Activated naive CD8-positive, alpha-beta T cell treated with anti-CD3 and anti-CD28 coated beads, Interleukin-2, amount 50 U/mL, for 24 hours (primary cell): Measurements from ENCODE around the gene EHD4.

Experiments
- ATAC-seq: fragments of 150-1000 bp; cut with Tn5 transposase; one replicate; pipeline ENCODE4 v1.10.0; 2021
- DNase-seq: peaks from one replicate; pipeline ENCODE4 v3.0.0; 2021
- H3K27ac Mint-ChIP-seq: one replicate; pipeline ENCODE4 v1.8.0; 2021; ENCODE audit warnings: mild to moderate bottlenecking, mixed read lengths
- H3K27me3 Mint-ChIP-seq: one replicate; pipeline ENCODE4 v1.8.0; 2021; ENCODE audit warnings: mixed read lengths
- H3K36me3 Mint-ChIP-seq: one replicate; pipeline ENCODE4 v1.8.0; 2021; ENCODE audit warnings: low read depth, mixed read lengths
- H3K4me1 Mint-ChIP-seq: one replicate; pipeline ENCODE4 v1.8.0; 2021; ENCODE audit warnings: mixed read lengths
- H3K4me3 Mint-ChIP-seq: one replicate; pipeline ENCODE4 v1.8.0; 2021; ENCODE audit warnings: mild to moderate bottlenecking, moderate library complexity, mixed read lengths
- H3K9me3 Mint-ChIP-seq: one replicate; pipeline ENCODE4 v1.8.0; 2021; ENCODE audit warnings: mixed read lengths

Gene EHD4

GRCh38 chr15:41979493-41980266 lies 7.3 kb upstream of the EHD4 start:
- no peaks in the 10 kb centered on the region for H3K9me3 Mint-ChIP-seq
- H3K36me3 Mint-ChIP-seq, result no peaks in the 10 kb centered on the region
- H3K4me1 Mint-ChIP-seq, result no peaks in the 10 kb centered on the region
- ATAC-seq (no peak), DNase-seq (no peak)
- no peak overlapping the region for H3K27ac Mint-ChIP-seq
- H3K4me3 Mint-ChIP-seq, result no peak overlapping the region
- peaks cover 13% of the 10 kb centered on the region for H3K27me3 Mint-ChIP-seq

- H3K9me3 Mint-ChIP-seq, result no peaks in the 10 kb centered on the region
- H3K4me3 Mint-ChIP-seq, result no peak overlapping the region
These were observed 6.2 kb upstream of the EHD4 start for GRCh38 chr15:41978534-41978933.

GRCh38 chr15:41977757-41978383 lies 5.5 kb upstream of the EHD4 start:
- Mint-ChIP-seq H3K9me3 (no peaks in the 10 kb centered on the region), H3K36me3 (no peaks in the 10 kb centered on the region), H3K4me1 (peaks cover 5% of the 10 kb centered on the region), H3K27me3 (peaks cover 14% of the 10 kb centered on the region), H3K4me3 (no peak overlapping the region), H3K27ac (no peak overlapping the region)
- DNase-seq (no peak), ATAC-seq (no peak)

More at GRCh38 chr15:41978534-41978933, 6.2 kb upstream of the EHD4 start:
- H3K4me1 Mint-ChIP-seq, result peaks cover 3% of the 10 kb centered on the region
- DNase-seq (no peak), ATAC-seq (no peak)
- H3K27ac Mint-ChIP-seq, result no peak overlapping the region
- no peaks in the 10 kb centered on the region for H3K36me3 Mint-ChIP-seq
- H3K27me3 Mint-ChIP-seq, result peaks cover 14% of the 10 kb centered on the region

DNA sequence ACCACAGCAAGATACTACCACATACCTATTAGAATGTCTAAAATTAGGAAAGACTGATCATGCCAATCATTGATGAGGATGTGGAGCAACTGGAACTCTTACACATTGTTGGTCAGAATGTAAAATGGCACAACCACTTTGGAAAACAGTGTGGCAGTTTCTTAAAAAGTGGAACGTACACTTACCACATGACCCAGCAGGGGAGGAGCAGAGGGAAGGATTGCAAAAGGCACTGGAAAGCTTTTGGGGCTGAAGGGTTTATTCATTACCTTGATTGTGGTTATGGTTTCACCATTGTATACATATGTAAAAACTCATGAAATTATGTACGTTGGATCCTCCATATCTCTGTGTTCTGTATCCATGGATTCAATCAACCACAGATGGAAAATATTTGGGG lies 3.3 kb upstream of the EHD4 start:
- H3K36me3 Mint-ChIP-seq, result no peaks in the 10 kb centered on the region
- H3K4me3 Mint-ChIP-seq, result no peak overlapping the region
- H3K27ac Mint-ChIP-seq, result no peak overlapping the region
- DNase-seq (no peak), ATAC-seq (no peak)
- no peaks in the 10 kb centered on the region for H3K9me3 Mint-ChIP-seq
- peaks cover 17% of the 10 kb centered on the region for H3K4me1 Mint-ChIP-seq
- peaks cover 14% of the 10 kb centered on the region for H3K27me3 Mint-ChIP-seq

GRCh38 chr15:41974041-41974440 lies 1.7 kb upstream of the EHD4 start:
- Mint-ChIP-seq H3K9me3 (no peaks in the 10 kb centered on the region), H3K27me3 (peaks cover 14% of the 10 kb centered on the region), H3K4me1 (peaks cover 33% of the 10 kb centered on the region), H3K27ac (no peak overlapping the region), H3K4me3 (no peak overlapping the region), H3K36me3 (no peaks in the 10 kb centered on the region)
- DNase-seq (no peak), ATAC-seq (no peak)

- peak; percentile 12 for ATAC-seq
- peaks cover 12% of the 10 kb centered on the region for H3K27me3 Mint-ChIP-seq
- peaks cover 3% of the 10 kb centered on the region for H3K36me3 Mint-ChIP-seq
- peak overlapping the region; percentile 91 for H3K27ac Mint-ChIP-seq
- no peaks in the 10 kb centered on the region for H3K9me3 Mint-ChIP-seq
- H3K4me1 Mint-ChIP-seq, result peaks cover 52% of the 10 kb centered on the region
- DNase-seq, result no peak
- peak overlapping the region; percentile 88 for H3K4me3 Mint-ChIP-seq
These were observed 483 bp downstream of the EHD4 start for GRCh38 chr15:41971895-41972252.

DNA sequence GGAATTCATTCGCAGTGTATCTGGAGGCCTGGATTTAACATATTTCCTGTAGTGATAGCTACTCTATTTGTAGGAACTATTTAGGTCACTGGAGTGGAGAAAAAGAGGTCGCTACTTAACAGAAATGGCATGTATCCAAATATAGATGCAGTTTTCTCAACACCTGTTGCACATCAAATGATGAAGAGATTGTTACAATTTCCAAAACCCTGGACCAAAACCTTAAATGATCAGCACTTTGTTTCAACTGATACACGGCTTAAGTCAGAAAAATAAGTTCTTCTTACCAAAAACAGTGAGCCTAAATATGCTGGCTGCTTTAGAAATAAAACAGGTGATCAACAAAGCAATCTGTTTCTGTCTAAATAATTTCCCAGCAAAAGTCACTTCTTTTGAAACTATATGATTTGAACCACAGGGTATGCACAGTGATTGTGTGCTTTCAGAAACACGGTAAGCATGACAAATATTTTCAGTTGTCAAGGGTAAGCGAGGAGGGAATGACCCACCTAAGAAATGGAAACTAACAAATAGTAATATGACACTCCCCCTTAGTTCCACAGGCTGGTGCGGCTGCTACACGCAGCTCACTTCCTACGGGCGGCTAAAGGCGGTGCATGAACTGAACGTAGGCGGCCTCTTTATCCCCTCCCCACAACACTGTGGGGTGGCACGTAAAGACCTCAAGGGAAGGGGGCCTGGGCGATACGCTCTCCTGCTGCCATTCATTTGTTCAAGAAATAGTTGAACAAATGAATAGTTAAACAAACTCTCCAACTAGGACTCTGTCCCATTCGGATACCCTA lies 1.1 kb downstream of the EHD4 start:
- H3K27me3 Mint-ChIP-seq, result peaks cover 9% of the 10 kb centered on the region
- peak overlapping the region; percentile 91 for H3K27ac Mint-ChIP-seq
- peaks cover 3% of the 10 kb centered on the region for H3K36me3 Mint-ChIP-seq
- no peaks in the 10 kb centered on the region for H3K9me3 Mint-ChIP-seq
- ATAC-seq (peak; percentile 81), DNase-seq (peak; percentile 76)
- H3K4me1 Mint-ChIP-seq, result peaks cover 58% of the 10 kb centered on the region
- peak overlapping the region; percentile 88 for H3K4me3 Mint-ChIP-seq

GRCh38 chr15:41970456-41970855 lies 1.9 kb downstream of the EHD4 start:
- H3K36me3 Mint-ChIP-seq, result peaks cover 6% of the 10 kb centered on the region
- DNase-seq (no peak), ATAC-seq (no peak)
- no peaks in the 10 kb centered on the region for H3K9me3 Mint-ChIP-seq
- peak overlapping the region; percentile 91 for H3K27ac Mint-ChIP-seq
- H3K4me1 Mint-ChIP-seq, result peaks cover 65% of the 10 kb centered on the region
- peak overlapping the region; percentile 88 for H3K4me3 Mint-ChIP-seq
- peaks cover 3% of the 10 kb centered on the region for H3K27me3 Mint-ChIP-seq

- H3K4me3 Mint-ChIP-seq, result peak overlapping the region; percentile 88
- ATAC-seq, result peak; percentile 1
- no peaks in the 10 kb centered on the region for H3K9me3 Mint-ChIP-seq
These were observed 2.4 kb downstream of the EHD4 start for GRCh38 chr15:41969851-41970431.

DNA sequence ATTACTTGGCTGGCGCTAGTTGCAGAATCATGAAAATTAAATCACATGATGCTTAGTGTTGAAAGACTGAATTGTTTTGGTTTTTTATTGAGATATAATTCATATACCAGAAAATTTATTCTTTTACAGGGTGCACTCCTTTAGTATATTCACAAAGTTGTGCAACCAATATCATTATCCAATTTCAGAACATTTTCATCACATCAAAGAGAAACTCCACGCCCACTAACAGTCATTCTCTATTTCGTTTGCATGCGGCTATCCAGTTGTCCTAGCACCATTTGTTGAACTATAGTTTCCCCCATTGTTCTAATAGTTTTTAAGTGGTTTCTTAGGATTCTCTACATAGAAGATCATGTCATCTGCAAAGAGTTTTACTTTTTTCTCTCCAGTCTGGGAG lies 3.7 kb downstream of the EHD4 start:
- no peak for DNase-seq
- ATAC-seq, result no peak
- Mint-ChIP-seq H3K36me3 (peaks cover 8% of the 10 kb centered on the region), H3K4me1 (peaks cover 62% of the 10 kb centered on the region), H3K27ac (no peak overlapping the region), H3K4me3 (no peak overlapping the region), H3K27me3 (no peaks in the 10 kb centered on the region), H3K9me3 (no peaks in the 10 kb centered on the region)

More at GRCh38 chr15:41969851-41970431, 2.4 kb downstream of the EHD4 start:
- peak overlapping the region; percentile 91 for H3K27ac Mint-ChIP-seq
- peaks cover 65% of the 10 kb centered on the region for H3K4me1 Mint-ChIP-seq
- peaks cover 3% of the 10 kb centered on the region for H3K27me3 Mint-ChIP-seq
- peak; percentile 27 for DNase-seq
- H3K36me3 Mint-ChIP-seq, result peaks cover 8% of the 10 kb centered on the region

DNA sequence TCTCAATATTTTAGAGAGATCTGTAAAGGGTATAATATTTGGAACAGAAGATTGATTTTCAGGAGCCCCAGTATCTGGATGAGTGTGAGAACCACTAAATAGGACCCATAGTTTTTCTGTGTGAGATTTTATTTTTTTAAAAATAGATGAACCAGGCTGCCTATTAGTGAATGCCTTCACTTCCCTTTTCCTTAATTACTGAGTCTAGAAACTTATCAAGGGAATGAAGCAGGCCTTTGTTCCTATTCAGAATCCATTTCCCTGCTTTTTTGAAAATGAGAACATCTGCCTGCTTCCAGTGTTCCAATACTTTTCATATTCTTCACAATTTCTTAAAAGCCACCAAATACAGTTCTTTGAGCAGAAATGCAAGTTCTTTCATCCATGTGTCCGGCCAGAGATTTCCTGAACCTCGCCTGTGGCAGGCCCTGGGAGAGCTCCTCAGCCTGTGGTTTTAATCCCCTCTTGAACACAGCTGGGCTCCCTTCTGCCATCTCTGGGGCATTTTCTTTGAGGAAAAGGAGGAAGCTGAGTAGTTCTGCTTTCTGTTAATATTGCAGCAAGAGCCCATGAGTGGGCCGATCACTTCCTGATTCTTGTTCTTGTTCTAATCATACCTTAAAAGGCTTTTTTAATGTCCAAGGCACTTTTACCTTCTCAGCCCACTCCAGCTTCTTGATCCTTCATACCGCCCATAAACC lies 4.7 kb downstream of the EHD4 start:
- ATAC-seq (no peak), DNase-seq (peak; percentile 9)
- Mint-ChIP-seq H3K36me3 (peaks cover 8% of the 10 kb centered on the region), H3K27ac (peak overlapping the region; percentile 2), H3K4me3 (no peak overlapping the region), H3K4me1 (peaks cover 57% of the 10 kb centered on the region), H3K9me3 (no peaks in the 10 kb centered on the region), H3K27me3 (no peaks in the 10 kb centered on the region)

- H3K36me3 Mint-ChIP-seq, result peaks cover 12% of the 10 kb centered on the region
- no peaks in the 10 kb centered on the region for H3K27me3 Mint-ChIP-seq
- peaks cover 55% of the 10 kb centered on the region for H3K4me1 Mint-ChIP-seq
- no peak for ATAC-seq
- H3K4me3 Mint-ChIP-seq, result no peak overlapping the region
- DNase-seq, result no peak
- no peaks in the 10 kb centered on the region for H3K9me3 Mint-ChIP-seq
- peak overlapping the region; percentile 8 for H3K27ac Mint-ChIP-seq
These were observed 5.4 kb downstream of the EHD4 start for GRCh38 chr15:41966920-41967465.

DNA sequence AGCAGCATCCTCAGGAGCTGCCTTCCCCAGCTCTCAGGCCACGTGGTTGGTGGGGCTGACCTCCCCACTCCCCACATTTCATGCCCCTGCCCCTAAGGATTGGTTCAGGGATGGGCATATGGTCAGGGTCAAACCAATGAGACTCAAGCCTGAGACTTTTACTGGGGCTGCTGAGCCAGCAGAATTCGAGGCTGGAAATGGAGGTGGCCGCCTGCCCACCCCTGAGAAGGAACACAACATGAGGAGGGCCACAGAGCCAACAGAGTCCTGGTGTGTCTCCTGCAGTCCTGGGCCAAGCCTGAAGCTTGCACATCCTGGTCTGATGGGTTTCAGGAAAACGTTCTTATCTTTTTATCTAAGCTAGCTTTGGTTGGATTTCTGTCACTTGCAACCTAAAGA lies 5.9 kb downstream of the EHD4 start:
- ATAC-seq, result no peak
- Mint-ChIP-seq H3K27ac (peak overlapping the region; percentile 8), H3K4me3 (no peak overlapping the region), H3K4me1 (peaks cover 55% of the 10 kb centered on the region), H3K36me3 (peaks cover 14% of the 10 kb centered on the region), H3K9me3 (no peaks in the 10 kb centered on the region), H3K27me3 (no peaks in the 10 kb centered on the region)
- DNase-seq, result no peak
